ENCODE results near the gene SFT2D3.

DNA sequence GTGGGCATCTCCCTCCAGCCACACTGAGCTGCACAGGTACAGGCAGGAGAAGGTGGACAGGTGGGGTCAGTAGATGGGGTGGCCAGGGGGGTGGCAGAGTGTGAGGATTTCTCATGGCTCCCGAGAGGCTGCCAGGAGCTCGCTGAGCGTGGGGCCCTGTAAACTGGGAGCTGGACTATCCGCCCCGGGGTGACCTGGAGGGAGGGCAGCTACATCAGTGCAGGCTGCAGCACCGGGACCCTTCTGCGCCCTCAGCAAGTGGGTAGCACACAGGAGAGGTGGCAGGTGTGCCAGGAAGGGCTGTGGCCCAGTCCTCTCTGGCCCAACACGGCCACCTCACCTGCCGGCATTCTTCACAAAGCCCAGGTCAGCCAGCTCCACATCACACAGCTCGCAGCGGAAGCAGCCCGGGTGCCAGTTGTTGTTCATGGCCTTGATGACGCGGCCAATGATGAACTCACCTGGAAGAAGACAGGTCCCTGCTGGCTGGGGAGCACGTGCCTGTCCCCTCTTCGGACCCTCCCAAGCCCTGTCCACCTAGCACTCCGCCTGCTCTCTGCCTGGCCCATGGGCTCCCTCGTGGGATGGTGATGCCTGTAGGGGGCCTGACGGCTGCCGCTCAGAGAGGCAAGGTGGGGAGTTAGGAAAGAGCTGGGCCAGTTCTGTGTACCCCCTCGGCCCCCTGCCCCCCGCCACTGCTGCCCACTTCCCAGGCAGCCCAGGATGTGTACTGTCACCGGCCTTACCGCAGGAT is 47.0 kb upstream of the SFT2D3 start:
- TF ChIP-seq EZH2 (IDR thresholded peaks at IDR 0.05; ENCODE audit: borderline replicate concordance) (no peak), EZH2phosphoT487 (IDR thresholded peaks at IDR 0.05; ENCODE audit: low read depth, severe bottlenecking, unreplicated experiment) (no peak)
- TF ChIP-seq, protein P1, sequence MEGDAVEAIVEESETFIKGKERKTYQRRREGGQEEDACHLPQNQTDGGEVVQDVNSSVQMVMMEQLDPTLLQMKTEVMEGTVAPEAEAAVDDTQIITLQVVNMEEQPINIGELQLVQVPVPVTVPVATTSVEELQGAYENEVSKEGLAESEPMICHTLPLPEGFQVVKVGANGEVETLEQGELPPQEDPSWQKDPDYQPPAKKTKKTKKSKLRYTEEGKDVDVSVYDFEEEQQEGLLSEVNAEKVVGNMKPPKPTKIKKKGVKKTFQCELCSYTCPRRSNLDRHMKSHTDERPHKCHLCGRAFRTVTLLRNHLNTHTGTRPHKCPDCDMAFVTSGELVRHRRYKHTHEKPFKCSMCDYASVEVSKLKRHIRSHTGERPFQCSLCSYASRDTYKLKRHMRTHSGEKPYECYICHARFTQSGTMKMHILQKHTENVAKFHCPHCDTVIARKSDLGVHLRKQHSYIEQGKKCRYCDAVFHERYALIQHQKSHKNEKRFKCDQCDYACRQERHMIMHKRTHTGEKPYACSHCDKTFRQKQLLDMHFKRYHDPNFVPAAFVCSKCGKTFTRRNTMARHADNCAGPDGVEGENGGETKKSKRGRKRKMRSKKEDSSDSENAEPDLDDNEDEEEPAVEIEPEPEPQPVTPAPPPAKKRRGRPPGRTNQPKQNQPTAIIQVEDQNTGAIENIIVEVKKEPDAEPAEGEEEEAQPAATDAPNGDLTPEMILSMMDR (IDR thresholded peaks at IDR 0.05; ENCODE audit: poor library complexity), result no peak
